ENCODE measurements around the gene MBOAT1.

DNA sequence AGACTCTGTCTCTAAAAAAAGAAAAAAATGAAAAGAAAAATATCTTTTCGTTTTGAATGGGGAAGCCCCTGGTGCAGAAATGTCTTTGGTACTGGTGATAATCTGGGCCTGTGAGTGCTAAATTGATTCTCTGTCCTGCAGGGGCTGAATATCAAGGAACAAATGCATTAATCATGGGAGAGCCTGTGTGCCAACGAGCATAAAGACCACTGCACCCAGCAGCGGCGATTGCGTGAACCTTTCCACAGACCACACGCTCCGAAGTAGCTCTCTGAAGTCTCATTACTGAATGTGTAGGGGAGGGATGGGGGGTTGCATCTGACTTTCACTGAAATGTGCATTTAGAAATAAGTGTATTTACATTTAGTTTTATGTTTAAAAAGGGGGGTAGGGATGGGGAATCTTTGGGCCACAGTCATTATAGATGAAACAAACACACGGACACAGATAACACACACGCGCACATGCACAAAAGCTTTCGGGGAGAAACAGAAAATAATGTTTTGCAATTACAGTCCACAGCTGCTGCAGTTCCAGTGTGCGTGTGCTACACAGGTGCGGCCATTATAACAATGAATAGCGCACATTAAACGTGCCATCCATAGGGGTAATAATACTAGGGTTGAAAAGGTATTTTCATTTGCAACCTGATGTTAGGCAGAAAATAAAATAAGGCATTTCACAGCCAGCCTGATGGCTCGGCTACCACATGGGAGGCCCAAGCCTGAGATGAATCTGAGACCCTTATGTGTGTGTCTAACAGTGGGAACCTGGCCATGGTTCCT, 154.0 kb downstream of the MBOAT1 start:
- TF ChIP-seq, protein P1, sequence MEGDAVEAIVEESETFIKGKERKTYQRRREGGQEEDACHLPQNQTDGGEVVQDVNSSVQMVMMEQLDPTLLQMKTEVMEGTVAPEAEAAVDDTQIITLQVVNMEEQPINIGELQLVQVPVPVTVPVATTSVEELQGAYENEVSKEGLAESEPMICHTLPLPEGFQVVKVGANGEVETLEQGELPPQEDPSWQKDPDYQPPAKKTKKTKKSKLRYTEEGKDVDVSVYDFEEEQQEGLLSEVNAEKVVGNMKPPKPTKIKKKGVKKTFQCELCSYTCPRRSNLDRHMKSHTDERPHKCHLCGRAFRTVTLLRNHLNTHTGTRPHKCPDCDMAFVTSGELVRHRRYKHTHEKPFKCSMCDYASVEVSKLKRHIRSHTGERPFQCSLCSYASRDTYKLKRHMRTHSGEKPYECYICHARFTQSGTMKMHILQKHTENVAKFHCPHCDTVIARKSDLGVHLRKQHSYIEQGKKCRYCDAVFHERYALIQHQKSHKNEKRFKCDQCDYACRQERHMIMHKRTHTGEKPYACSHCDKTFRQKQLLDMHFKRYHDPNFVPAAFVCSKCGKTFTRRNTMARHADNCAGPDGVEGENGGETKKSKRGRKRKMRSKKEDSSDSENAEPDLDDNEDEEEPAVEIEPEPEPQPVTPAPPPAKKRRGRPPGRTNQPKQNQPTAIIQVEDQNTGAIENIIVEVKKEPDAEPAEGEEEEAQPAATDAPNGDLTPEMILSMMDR (IDR thresholded peaks at IDR 0.05): no peak
- no peak for TF ChIP-seq POLR2A (IDR thresholded peaks at IDR 0.05)
